ENCODE results near the gene SEMA4D. TPM values are rescaled to one million over a fixed set of nuclear protein-coding genes. Genes with fewer than 3 reads are reported as not detected.

Gene SEMA4D
- total RNA-seq, 4 donors from 2014 or later, result 37.3 to 50.1 (median 42.6) TPM

GRCh38 chr9:89457376-89457855, 40.5 kb downstream of the SEMA4D start:
- TF ChIP-seq POLR2A (IDR thresholded peaks at IDR 0.05), result no peak
- TF ChIP-seq EP300 (IDR thresholded peaks at IDR 0.05), result no peak
- no peak for TF ChIP-seq POLR2AphosphoS5 (IDR thresholded peaks at IDR 0.05)
- no peak for TF ChIP-seq CTCF (IDR thresholded peaks at IDR 0.05)
- H3K36me3 ChIP-seq, result peaks cover 7% of the 10 kb centered on the region
- peaks cover 4% of the 10 kb centered on the region for H3K4me1 ChIP-seq
- DNase-seq (ENCODE audit: low spot score in 2 of 2), result no peak
- no peak overlapping the region for H3K4me3 ChIP-seq
- 97% methylated on average over 9 of the region's 9 CpGs for WGBS
- no peak overlapping the region for H3K27ac ChIP-seq
- H3K27me3 ChIP-seq, result no peaks in the 10 kb centered on the region
- H3K9me3 ChIP-seq, result no peaks in the 10 kb centered on the region

GRCh38 chr9:89455356-89455824, 42.5 kb downstream of the SEMA4D start:
- no peak for TF ChIP-seq POLR2A (IDR thresholded peaks at IDR 0.05)
- no peak for TF ChIP-seq EP300 (IDR thresholded peaks at IDR 0.05)
- TF ChIP-seq CTCF (IDR thresholded peaks at IDR 0.05), result no peak
- no peak for TF ChIP-seq POLR2AphosphoS5 (IDR thresholded peaks at IDR 0.05)

GRCh38 chr9:89454498-89455355, 43.2 kb downstream of the SEMA4D start:
- WGBS, result 96% methylated on average over 5 of the region's 25 CpGs
- no peaks in the 10 kb centered on the region for H3K27me3 ChIP-seq
- peaks cover 7% of the 10 kb centered on the region for H3K36me3 ChIP-seq
- H3K4me1 ChIP-seq, result peaks cover 4% of the 10 kb centered on the region
- no peaks in the 10 kb centered on the region for H3K9me3 ChIP-seq
- no peak overlapping the region for H3K27ac ChIP-seq
- DNase-seq (ENCODE audit: low spot score in 2 of 2), result no peak
- TF ChIP-seq POLR2A (IDR thresholded peaks at IDR 0.05), result no peak
- TF ChIP-seq EP300 (IDR thresholded peaks at IDR 0.05), result no peak
- no peak for TF ChIP-seq CTCF (IDR thresholded peaks at IDR 0.05)
- TF ChIP-seq POLR2AphosphoS5 (IDR thresholded peaks at IDR 0.05), result no peak
- no peak overlapping the region for H3K4me3 ChIP-seq

More at GRCh38 chr9:89455356-89455824, 42.5 kb downstream of the SEMA4D start:
- Histone ChIP-seq H3K4me1 (peaks cover 4% of the 10 kb centered on the region), H3K4me3 (no peak overlapping the region), H3K36me3 (peaks cover 7% of the 10 kb centered on the region), H3K27me3 (no peaks in the 10 kb centered on the region), H3K9me3 (no peaks in the 10 kb centered on the region), H3K27ac (no peak overlapping the region)
- DNase-seq (ENCODE audit: low spot score in 2 of 2), result no peak
- 83% methylated on average over 9 of the region's 9 CpGs for WGBS

- peaks cover 7% of the 10 kb centered on the region for H3K36me3 ChIP-seq
- no peaks in the 10 kb centered on the region for H3K9me3 ChIP-seq
These were observed 44.5 kb downstream of the SEMA4D start for GRCh38 chr9:89453452-89453851.

More at GRCh38 chr9:89453452-89453851, 44.5 kb downstream of the SEMA4D start:
- no peak for DNase-seq (ENCODE audit: low spot score in 2 of 2)
- H3K27me3 ChIP-seq, result no peaks in the 10 kb centered on the region
- peaks cover 4% of the 10 kb centered on the region for H3K4me1 ChIP-seq
- no peak overlapping the region for H3K27ac ChIP-seq
- H3K4me3 ChIP-seq, result no peak overlapping the region
- WGBS, result 95% methylated on average over 7 of the region's 11 CpGs
- TF ChIP-seq CTCF (IDR thresholded peaks at IDR 0.05), result no peak
- TF ChIP-seq POLR2A (IDR thresholded peaks at IDR 0.05), result no peak
- no peak for TF ChIP-seq EP300 (IDR thresholded peaks at IDR 0.05)
- TF ChIP-seq POLR2AphosphoS5 (IDR thresholded peaks at IDR 0.05), result no peak
